ENCODE data around the gene HADHB.

HADHB gene

DNA sequence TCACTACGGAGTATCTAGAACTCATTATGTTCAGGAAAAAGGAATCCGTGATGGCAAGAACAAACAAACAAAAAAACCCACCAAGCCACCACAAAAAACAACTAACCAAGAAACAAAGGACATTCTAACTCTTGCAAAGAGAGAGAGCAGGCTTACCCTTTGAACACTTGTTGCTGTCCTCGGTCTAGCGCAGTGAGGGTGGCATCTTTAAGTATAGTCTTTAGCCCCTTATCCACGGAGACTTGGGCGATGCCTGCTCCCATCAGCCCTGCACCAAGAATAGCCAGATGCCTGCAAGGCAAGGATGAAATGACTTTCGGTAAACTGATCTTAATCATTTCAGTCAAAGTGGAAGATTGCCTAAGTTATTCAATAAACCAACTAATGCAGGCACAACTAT is 40.8 kb upstream of the HADHB start:
- H3K4me3 ChIP-seq (ENCODE audit: low read depth, low read length), result no peak overlapping the region
- TF ChIP-seq, protein P1, sequence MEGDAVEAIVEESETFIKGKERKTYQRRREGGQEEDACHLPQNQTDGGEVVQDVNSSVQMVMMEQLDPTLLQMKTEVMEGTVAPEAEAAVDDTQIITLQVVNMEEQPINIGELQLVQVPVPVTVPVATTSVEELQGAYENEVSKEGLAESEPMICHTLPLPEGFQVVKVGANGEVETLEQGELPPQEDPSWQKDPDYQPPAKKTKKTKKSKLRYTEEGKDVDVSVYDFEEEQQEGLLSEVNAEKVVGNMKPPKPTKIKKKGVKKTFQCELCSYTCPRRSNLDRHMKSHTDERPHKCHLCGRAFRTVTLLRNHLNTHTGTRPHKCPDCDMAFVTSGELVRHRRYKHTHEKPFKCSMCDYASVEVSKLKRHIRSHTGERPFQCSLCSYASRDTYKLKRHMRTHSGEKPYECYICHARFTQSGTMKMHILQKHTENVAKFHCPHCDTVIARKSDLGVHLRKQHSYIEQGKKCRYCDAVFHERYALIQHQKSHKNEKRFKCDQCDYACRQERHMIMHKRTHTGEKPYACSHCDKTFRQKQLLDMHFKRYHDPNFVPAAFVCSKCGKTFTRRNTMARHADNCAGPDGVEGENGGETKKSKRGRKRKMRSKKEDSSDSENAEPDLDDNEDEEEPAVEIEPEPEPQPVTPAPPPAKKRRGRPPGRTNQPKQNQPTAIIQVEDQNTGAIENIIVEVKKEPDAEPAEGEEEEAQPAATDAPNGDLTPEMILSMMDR (IDR thresholded peaks at IDR 0.05; ENCODE audit: low read depth, low read length), result no peak

DNA sequence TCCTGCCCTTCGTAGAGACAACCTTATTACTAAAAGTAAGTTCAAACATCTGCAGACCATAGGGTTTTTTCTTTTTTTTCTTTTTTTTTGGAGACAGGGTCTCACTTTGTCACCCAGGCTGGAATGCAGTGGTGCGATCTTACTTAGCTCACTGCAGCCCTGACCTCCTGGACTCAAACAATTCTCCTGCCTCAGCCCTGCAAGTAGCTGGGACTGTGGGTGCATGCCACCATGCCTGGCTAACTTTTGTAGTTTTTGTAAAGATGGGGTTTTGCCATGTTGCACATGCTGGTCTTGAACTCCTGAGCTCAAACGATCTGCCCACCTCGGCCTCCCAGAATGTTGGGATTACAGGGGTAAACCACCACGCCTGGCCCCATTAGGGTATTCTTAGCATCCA is 32.7 kb upstream of the HADHB start:
- TF ChIP-seq, protein P1 (IDR thresholded peaks at IDR 0.05; ENCODE audit: low read depth, low read length), result no peak
- no peak overlapping the region for H3K4me3 ChIP-seq (ENCODE audit: low read depth, low read length)

DNA sequence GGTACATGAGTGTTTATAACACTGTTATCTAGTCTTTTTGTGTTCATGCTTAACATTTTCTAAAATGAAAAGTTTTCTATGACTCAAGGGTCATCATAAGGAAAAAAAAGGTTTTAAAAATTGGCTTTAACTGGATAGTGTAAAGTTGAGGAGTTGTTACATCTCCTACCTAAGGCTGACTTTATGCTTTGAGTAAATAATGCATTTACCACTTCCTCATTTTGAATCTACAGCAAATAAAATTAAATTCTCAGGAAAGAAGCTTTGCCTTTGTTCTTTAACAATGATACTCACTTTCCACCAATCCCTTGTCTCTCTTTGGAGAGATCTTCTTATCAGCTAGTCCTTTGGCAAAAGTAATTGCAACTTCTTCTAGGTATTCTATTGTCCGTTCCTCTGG is 30.0 kb upstream of the HADHB start:
- TF ChIP-seq, protein P1 (IDR thresholded peaks at IDR 0.05; ENCODE audit: low read depth, low read length), result no peak
- no peak overlapping the region for H3K4me3 ChIP-seq (ENCODE audit: low read depth, low read length)

DNA sequence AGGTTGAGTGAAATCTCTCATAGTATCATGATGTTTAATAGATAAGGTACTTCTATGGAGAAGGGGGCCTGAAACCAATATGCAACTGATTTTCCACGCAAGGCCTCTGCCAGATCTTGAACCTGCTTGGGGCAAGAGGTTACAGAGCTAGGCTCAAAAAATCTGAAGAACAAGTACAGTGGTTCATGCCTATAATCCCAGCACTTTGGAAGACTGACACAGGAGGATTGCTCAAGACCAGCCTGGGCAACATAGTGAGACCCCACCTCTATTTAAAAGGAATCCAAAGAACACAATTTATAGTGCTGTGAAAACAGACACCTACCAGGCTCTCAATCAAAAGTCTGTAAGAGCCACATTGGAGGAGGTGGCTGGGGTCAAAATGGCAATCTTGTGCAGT is 28.9 kb upstream of the HADHB start:
- H3K4me3 ChIP-seq (ENCODE audit: low read depth, low read length), result no peak overlapping the region
- TF ChIP-seq, protein P1 (IDR thresholded peaks at IDR 0.05; ENCODE audit: low read depth, low read length), result no peak

DNA sequence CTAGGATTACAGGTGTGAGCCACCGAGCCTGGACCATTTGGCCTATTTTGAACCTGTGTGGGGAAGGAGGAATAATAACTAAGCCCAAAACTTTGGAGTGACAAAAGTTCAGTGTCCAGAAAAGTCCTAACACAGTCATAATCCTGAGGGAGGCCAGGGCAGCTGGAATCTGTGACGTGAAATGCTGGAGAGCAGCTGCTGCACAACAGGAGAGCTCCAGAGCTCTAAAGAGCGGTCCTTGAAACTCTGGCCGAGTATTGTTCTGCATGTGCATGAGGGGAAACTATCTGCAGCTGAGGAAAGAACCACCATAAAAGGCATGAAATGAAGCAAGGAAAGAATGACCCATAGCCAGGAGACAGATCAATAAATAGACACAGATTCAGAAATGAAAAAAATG is 28.2 kb upstream of the HADHB start:
- no peak overlapping the region for H3K4me3 ChIP-seq (ENCODE audit: low read depth, low read length)
- TF ChIP-seq, protein P1 (IDR thresholded peaks at IDR 0.05; ENCODE audit: low read depth, low read length), result no peak

DNA sequence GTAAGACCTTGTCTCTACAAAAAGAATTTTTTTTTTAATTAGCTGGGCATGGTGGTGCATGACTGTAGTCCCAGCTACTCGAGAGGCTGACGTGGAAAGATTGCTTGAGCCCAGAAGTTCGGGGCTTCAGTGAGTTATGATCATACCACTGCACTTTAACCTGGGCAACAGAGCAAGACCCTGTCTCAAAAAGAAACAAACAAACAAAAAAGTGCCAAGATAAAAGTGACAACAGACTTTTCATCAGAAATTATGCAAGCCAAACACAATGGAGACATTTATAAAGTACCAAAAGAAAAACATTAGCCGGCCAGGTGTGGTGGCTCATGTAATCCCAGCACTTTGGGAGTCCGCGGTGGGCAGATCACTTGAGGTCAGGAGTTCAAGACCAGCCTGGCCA is 27.0 kb upstream of the HADHB start:
- no peak overlapping the region for H3K4me3 ChIP-seq (ENCODE audit: low read depth, low read length)
- TF ChIP-seq, protein P1 (IDR thresholded peaks at IDR 0.05; ENCODE audit: low read depth, low read length), result no peak

DNA sequence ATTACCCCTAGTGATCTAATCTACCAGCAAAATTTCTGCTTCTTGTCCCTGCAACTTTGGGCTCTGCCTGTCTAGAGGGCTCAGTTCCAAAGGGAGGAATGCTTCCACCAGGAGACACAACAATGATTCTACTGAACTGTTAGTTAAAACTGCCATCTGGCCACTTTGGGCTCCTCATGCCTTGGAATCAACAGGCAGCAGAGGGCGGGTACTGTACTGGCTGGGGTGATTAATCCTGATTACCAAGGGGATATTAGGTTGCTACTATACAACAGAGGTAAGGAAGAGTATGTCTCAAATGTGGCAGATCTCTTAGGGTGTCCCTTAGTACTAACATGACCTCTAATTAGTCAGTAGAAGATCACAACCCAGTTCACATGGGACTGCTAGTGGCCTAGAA is 21.7 kb upstream of the HADHB start:
- H3K4me3 ChIP-seq (ENCODE audit: low read depth, low read length), result no peak overlapping the region
- TF ChIP-seq, protein P1 (IDR thresholded peaks at IDR 0.05; ENCODE audit: low read depth, low read length), result no peak
